ENCODE results near the gene OSCP1.

The OSCP1 gene

DNA sequence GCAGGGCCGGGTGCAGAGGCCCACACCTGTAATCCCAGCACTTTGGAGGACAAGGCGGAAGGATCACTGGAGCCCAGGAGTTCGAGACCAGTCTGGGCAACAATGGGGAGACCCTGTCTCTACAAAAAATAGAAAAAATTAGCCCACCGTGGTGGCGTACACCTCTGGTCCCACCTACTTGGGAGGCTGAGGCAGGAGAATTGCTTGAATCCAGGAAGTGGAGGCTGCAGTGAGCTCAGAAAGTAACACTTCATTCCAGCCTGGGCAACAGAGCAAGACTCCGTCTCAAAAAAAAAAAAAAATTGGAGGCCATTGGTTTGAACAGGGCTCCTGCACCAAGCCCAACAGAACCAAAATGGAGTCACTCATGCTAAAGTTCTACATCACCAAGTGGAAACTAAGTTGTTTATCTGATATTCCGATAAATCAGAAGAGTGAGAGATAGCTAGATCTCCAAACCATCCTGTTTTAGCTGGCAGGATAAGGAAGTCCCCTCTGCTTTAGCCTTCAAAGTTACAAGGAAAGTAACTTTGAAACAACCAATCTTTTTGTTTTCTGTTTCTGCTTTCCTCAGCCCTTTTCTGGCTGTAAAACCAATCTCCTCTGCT lies 51.8 kb downstream of the OSCP1 start:
- no peak for DNase-seq (ENCODE audit: extremely low read depth, low read depth)
- TF ChIP-seq, protein P1, sequence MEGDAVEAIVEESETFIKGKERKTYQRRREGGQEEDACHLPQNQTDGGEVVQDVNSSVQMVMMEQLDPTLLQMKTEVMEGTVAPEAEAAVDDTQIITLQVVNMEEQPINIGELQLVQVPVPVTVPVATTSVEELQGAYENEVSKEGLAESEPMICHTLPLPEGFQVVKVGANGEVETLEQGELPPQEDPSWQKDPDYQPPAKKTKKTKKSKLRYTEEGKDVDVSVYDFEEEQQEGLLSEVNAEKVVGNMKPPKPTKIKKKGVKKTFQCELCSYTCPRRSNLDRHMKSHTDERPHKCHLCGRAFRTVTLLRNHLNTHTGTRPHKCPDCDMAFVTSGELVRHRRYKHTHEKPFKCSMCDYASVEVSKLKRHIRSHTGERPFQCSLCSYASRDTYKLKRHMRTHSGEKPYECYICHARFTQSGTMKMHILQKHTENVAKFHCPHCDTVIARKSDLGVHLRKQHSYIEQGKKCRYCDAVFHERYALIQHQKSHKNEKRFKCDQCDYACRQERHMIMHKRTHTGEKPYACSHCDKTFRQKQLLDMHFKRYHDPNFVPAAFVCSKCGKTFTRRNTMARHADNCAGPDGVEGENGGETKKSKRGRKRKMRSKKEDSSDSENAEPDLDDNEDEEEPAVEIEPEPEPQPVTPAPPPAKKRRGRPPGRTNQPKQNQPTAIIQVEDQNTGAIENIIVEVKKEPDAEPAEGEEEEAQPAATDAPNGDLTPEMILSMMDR (IDR thresholded peaks at IDR 0.05; ENCODE audit: low read depth, low read length, missing control alignments) = no peak
- H3K4me3 ChIP-seq (replicated peaks; ENCODE audit: low read depth, low read length) = peak overlapping the region; percentile 97

DNA sequence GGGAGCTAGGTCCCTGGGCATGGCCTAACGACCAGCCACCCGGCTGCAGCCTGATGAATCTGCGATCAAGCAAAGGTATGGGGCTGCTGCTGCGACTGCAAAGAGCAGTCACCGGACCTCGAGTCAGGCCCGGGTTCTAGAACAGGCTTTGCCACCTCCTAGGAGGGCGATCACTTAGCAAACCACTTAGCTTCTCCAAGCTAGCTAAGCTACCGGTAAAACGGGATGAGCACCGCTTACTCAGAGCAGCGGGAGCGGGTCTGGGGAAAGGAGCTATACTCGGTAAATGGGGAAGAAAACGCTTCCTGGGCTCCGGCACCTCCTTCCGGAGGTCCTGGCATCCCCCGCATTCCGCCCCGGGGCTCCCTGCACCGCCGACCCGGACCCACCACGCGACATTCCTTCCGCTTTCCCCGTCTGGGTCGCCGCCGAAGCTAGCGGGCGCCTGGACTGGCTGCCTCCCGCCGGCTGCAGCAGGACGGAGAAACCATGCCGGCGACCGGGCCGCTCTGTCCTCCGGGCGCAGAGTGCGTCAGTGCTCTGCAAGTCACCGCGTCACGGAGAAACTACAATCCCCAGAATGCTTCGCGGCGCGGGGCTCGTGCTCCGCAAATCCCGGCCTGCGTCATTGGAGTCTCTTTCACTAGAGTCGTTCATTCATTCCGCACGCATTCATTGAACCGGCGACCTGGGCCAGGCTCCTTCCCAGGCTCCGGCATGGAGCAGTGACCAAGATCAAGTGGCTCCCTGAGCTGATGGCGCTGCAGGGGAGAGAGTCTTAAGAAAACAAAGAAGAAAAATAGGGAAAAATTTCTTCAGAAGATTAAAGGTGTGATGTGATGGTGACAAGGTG lies 52.6 kb downstream of the OSCP1 start, which contains the start of gene LSM10:
Gene LSM10 (minus strand): TSS at position 531 of the 853 bp plus-strand sequence. CDS start 3,779 bp downstream, outside the sequence.
- TF ChIP-seq, protein P1 (IDR thresholded peaks at IDR 0.05; ENCODE audit: low read depth, low read length, missing control alignments) = no peak
- peak within 1 kb of the TSS; percentile 97 for H3K4me3 ChIP-seq (replicated peaks; ENCODE audit: low read depth, low read length)
- DNase-seq (ENCODE audit: extremely low read depth, low read depth) = peak; percentile 85

DNA sequence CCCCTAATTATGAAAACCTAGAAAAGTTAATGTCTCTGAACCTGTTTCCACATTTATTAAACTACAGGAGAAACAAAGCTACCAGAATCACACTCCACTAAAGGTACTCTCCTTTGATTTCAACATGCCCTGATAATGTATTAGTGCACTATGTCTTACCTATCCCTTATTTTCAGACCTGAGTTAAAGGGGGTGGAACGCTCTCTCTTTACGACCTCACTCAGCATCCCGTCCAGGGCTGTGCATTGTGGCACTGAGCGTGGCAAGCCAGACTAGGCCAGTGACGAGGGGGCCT lies 53.2 kb downstream of the OSCP1 start:
- no peak for DNase-seq (ENCODE audit: extremely low read depth, low read depth)
- H3K4me3 ChIP-seq (replicated peaks; ENCODE audit: low read depth, low read length) = peak overlapping the region; percentile 97
- TF ChIP-seq, protein P1 (IDR thresholded peaks at IDR 0.05; ENCODE audit: low read depth, low read length, missing control alignments) = no peak

DNA sequence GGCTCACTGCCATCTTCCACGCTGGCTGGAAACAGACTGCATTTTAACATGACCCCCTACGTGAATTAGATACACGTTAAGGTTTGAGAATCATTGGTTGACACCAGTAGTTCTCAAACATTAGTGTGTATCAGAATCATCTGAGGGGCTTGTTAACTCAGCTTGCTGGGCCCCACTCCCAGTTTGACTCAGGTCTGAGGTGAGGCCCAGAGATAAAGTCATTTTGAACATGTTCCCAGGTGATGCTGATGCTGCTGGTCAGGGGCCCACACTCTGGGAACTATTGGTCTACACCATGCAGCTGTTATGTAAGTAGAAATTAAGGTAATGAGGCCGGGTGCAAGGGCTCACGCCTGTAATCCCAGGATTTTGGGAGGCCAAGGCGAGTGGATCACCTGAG lies 53.9 kb downstream of the OSCP1 start:
- H3K4me3 ChIP-seq (replicated peaks; ENCODE audit: low read depth, low read length) = peak overlapping the region; percentile 97
- TF ChIP-seq, protein P1 (IDR thresholded peaks at IDR 0.05; ENCODE audit: low read depth, low read length, missing control alignments) = no peak

GRCh38 chr1:36393686-36394085 lies 56.6 kb downstream of the OSCP1 start:
- no peak overlapping the region for H3K4me3 ChIP-seq (replicated peaks; ENCODE audit: low read depth, low read length)
- DNase-seq (ENCODE audit: extremely low read depth, low read depth) = no peak
- TF ChIP-seq, protein P1 (IDR thresholded peaks at IDR 0.05; ENCODE audit: low read depth, low read length, missing control alignments) = no peak

More for the DNA sequence above, 53.9 kb downstream of the OSCP1 start:
- no peak for DNase-seq (ENCODE audit: extremely low read depth, low read depth)

DNA sequence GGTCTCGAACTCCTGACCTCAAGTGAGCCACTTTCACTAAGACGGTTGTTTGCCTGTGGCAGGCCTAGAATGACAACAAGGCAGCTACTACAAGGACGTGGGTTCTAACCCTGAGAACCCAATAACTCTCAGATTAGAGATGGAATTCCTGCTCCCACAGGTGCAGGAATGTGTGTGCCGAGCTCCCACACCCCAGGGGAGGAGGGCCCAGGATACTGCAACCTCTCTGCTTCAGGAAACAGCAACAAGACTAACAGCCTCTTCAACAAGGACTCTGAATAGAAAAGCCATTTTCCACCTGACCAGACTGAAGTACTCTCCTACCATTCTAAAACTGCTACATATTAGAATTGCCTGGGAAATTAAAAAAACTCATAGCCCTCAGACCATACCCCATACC lies 57.4 kb downstream of the OSCP1 start:
- TF ChIP-seq, protein P1 (IDR thresholded peaks at IDR 0.05; ENCODE audit: low read depth, low read length, missing control alignments) = no peak
- DNase-seq (ENCODE audit: extremely low read depth, low read depth) = no peak
- H3K4me3 ChIP-seq (replicated peaks; ENCODE audit: low read depth, low read length) = no peak overlapping the region
